Esophagus (tissue), 2 donors: ENCODE results near the gene PARG. TPM values are rescaled to one million over a fixed set of nuclear protein-coding genes. Genes with fewer than 3 reads are reported as not detected.
"Not testable (repeated sequence)": the region's sequence is repeated elsewhere in the genome, so short reads cannot be mapped to it uniquely, and the experiment has no call there.

Source experiments
- H3K27ac ChIP-seq, 2 donors: one replicate each; pipeline ENCODE4 v1.5.1; 2013; ENCODE audit warnings: low read depth in 2 of 2, mild to moderate bottlenecking in 2 of 2, inconsistent platforms in 1 of 2, low read length in 1 of 2, moderate library complexity in 1 of 2
- H3K27me3 ChIP-seq, 2 donors: one replicate each; pipeline ENCODE4 v1.6.1; 2013; ENCODE audit warnings: low read length in 2 of 2, control low read depth in 1 of 2, mild to moderate bottlenecking in 1 of 2; ENCODE audit not compliant: insufficient read depth in 2 of 2, control insufficient read depth in 1 of 2
- H3K36me3 ChIP-seq, 2 donors: one replicate each; pipeline ENCODE4 v1.6.1; 2013; ENCODE audit warnings: low read length in 1 of 2; ENCODE audit not compliant: control insufficient read depth in 2 of 2, insufficient read depth in 2 of 2
- H3K4me1 ChIP-seq, 2 donors: one replicate each; pipeline ENCODE4 v1.6.1; 2013; ENCODE audit warnings: low read length in 1 of 2; ENCODE audit not compliant: control insufficient read depth in 2 of 2, insufficient read depth in 2 of 2
- H3K4me3 ChIP-seq, 2 donors: one replicate each; pipeline ENCODE4 v1.5.1; 2013; ENCODE audit warnings: low read length in 2 of 2, mild to moderate bottlenecking in 2 of 2, low read depth in 1 of 2, moderate library complexity in 1 of 2
- H3K9me3 ChIP-seq, 2 donors: one replicate each; pipeline ENCODE4 v1.6.1; 2013; ENCODE audit warnings: mild to moderate bottlenecking in 2 of 2, low read depth in 1 of 2, low read length in 1 of 2, moderate library complexity in 1 of 2; ENCODE audit not compliant: control insufficient read depth in 2 of 2, insufficient read depth in 1 of 2
- WGBS, 2 donors: extraction: QIAGEN DNeasy Blood & Tissue Kit; methylation state at CpG; one replicate each; pipeline ENCODE4 v1.1.7; 2013; 5-methylcytosine and 5-hydroxymethylcytosine counted together
- polyA plus RNA-seq, 2 donors: library from polyadenylated mRNA; stranded (reverse); fragments of 200-250 nt; gene quantifications; one replicate each; pipeline ENCODE4 v1.2.3, GENCODE V29; 2013
- donor health status: healthy with polysubstance abuse.
- donor health status: Bipolar disorder and iron deficiency.

PARG gene
- polyA plus RNA-seq, 2 donors: 3.1 to 7.6 TPM

- H3K27me3 ChIP-seq, H3K4me1 ChIP-seq, H3K36me3 ChIP-seq, H3K9me3 ChIP-seq, H3K27ac ChIP-seq, H3K4me3 ChIP-seq: not testable (repeated sequence)
- 88 to 93% methylated on average over 5 of the region's 5 CpGs for WGBS, 2 donors
These were observed 81.9 kb downstream of the PARG start for GRCh38 chr10:49859933-49860332.

DNA sequence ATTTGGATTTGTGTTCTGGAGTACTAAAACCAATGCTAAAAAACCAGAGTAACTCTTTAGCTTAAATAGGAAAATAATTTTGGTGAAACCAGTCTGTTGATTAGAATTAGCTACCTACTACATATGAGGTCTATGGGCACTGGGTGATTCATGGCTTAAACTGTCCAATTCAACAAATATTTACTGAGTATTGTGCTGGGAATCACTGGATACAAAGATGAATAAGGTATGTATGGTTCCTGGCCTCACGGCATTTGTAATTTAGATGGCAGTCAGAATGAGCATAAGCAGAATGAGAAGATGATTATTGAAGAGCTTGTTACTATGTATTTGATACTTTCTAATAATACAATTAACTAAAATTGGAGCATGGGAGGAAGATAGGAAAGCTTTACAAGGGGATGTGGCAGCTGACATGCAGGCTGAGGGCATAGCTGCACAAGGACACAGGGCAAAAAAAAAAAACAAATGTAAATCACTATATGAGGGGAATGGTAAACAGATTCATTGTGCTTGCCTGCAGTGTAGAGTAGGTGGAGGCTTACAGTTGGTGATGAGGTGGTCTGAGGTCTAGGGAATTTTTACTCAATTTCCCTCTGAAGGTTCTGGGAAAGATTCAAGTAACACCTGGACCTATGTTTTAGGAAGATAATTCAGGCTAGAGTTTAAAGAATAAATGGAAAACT lies 83.0 kb downstream of the PARG start:
- H3K27ac ChIP-seq, H3K27me3 ChIP-seq, H3K4me1 ChIP-seq, H3K9me3 ChIP-seq, H3K36me3 ChIP-seq, H3K4me3 ChIP-seq: not testable (repeated sequence)
- WGBS, 2 donors: 97 to 98% methylated on average over 1 of the region's 1 CpG

DNA sequence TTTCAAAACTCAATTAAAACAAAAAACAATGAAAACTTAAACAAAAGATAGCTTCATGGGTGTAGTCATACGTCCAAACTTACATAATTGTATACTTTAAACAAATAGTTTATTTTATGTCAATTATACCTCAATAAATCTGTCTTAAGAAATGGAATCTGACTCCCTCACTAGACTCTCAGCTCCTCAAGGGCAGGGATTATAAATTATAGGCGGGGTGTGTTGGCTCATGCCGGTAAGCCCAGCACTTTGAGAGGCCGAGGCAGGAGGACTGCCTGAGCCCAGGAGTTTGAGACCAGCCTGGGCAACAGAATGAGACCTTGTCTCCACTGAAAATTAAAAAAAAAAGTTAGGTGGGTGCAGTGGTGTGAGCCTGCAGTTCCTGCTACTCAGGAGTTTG lies 92.3 kb downstream of the PARG start:
- not testable (repeated sequence) for H3K4me3 ChIP-seq, H3K27ac ChIP-seq, H3K9me3 ChIP-seq, H3K36me3 ChIP-seq, H3K4me1 ChIP-seq, H3K27me3 ChIP-seq
- 71 to 78% methylated on average over 4 of the region's 4 CpGs for WGBS, 2 donors

- Histone ChIP-seq H3K4me3 (no peak overlapping the region), H3K36me3 (no peaks in the 10 kb centered on the region), H3K27me3 (no peaks in the 10 kb centered on the region), H3K4me1 (no peaks in the 10 kb centered on the region), H3K9me3 (no peaks in the 10 kb centered on the region), H3K27ac (no peak overlapping the region)
- 85 to 88% methylated on average over 7 of the region's 7 CpGs for WGBS, 2 donors
These were observed 96.8 kb downstream of the PARG start for GRCh38 chr10:49844775-49845595.

GRCh38 chr10:49842333-49842628 lies 99.5 kb downstream of the PARG start:
- not testable (repeated sequence) for H3K4me3 ChIP-seq, H3K9me3 ChIP-seq, H3K4me1 ChIP-seq, H3K27ac ChIP-seq, H3K36me3 ChIP-seq, H3K27me3 ChIP-seq

GRCh38 chr10:49841615-49842332 lies 100.1 kb downstream of the PARG start:
- Histone ChIP-seq H3K27ac (no peak overlapping the region), H3K9me3 (no peaks in the 10 kb centered on the region), H3K4me1 (no peaks in the 10 kb centered on the region), H3K27me3 (no peaks in the 10 kb centered on the region), H3K36me3 (peaks cover 3 to 4% of the 10 kb centered on the region in 2 donors), H3K4me3 (no peak overlapping the region)
- 87 to 88% methylated on average over 11 of the region's 11 CpGs for WGBS, 2 donors

DNA sequence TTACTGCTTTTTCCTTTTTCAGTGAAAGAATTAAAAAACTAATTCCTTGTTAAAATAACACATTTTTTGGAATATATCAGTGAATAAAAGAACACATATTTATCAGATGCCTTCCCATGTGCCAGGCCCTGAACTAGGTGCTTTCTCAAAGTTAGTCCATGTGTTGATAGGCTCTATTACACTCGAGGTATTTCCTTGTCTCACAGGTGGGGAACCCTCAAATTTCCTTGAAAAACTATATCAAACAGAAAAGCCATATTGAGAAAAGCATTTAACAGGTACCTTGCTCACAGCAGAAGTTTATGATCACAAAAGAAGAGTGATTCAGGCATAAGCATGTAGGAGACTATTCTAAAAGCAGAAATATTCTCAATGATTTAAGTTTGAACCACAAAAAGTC lies 104.1 kb downstream of the PARG start:
- Histone ChIP-seq H3K27ac (no peak overlapping the region), H3K27me3 (no peaks in the 10 kb centered on the region), H3K4me1 (no peaks in the 10 kb centered on the region), H3K36me3 (peaks cover 3 to 4% of the 10 kb centered on the region in 2 donors), H3K9me3 (no peaks in the 10 kb centered on the region), H3K4me3 (no peak overlapping the region)
- WGBS, 2 donors: 47 to 64% methylated on average over 1 of the region's 1 CpG

DNA sequence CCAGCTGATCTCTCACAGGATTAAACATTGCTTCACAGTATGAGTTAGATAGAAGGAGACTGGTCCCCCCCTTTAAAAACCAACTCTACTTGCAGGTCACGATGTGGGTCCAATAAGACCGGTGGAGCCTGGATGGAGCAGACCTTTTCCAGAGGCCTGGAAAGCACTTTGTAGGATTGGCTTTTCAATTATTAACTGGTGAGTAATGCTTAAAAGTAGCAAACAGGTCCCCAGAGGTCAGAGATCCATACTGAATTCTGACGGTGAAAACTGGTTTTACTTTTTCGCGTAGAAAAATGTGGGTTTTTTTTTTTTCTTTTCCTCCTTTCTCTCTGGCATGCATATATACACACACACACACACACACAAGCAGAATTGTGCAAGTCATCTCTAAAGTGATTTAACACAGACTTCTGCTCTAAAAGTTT lies 104.8 kb downstream of the PARG start:
- WGBS, 2 donors: 69 to 77% methylated on average over 5 of the region's 5 CpGs
- H3K9me3 ChIP-seq: no peaks in the 10 kb centered on the region

GRCh38 chr10:49834976-49835375 lies 106.9 kb downstream of the PARG start:
- WGBS, 2 donors: 86 to 89% methylated on average over 3 of the region's 3 CpGs
- no peaks in the 10 kb centered on the region for H3K9me3 ChIP-seq
- no peaks in the 10 kb centered on the region for H3K27me3 ChIP-seq
- H3K27ac ChIP-seq: no peak overlapping the region
- no peak overlapping the region for H3K4me3 ChIP-seq
- peaks cover 7 to 11% of the 10 kb centered on the region in 2 donors for H3K36me3 ChIP-seq
- H3K4me1 ChIP-seq: no peaks in the 10 kb centered on the region

More for the DNA sequence above, 104.8 kb downstream of the PARG start:
- peaks cover 4 to 6% of the 10 kb centered on the region in 2 donors for H3K36me3 ChIP-seq
- no peak overlapping the region for H3K4me3 ChIP-seq
- H3K27me3 ChIP-seq: no peaks in the 10 kb centered on the region
- H3K4me1 ChIP-seq: no peaks in the 10 kb centered on the region
- H3K27ac ChIP-seq: no peak overlapping the region
